GM10847 (cell line): ENCODE measurements around the gene XKR7.

ENCODE experiments used
- POLR2A ChIP-seq: IDR thresholded peaks from 2 replicates; pipeline ENCODE4 v1.6.1; 2011; ENCODE audit not compliant: insufficient read length; ENCODE audit errors: extremely low read depth

XKR7 gene

DNA sequence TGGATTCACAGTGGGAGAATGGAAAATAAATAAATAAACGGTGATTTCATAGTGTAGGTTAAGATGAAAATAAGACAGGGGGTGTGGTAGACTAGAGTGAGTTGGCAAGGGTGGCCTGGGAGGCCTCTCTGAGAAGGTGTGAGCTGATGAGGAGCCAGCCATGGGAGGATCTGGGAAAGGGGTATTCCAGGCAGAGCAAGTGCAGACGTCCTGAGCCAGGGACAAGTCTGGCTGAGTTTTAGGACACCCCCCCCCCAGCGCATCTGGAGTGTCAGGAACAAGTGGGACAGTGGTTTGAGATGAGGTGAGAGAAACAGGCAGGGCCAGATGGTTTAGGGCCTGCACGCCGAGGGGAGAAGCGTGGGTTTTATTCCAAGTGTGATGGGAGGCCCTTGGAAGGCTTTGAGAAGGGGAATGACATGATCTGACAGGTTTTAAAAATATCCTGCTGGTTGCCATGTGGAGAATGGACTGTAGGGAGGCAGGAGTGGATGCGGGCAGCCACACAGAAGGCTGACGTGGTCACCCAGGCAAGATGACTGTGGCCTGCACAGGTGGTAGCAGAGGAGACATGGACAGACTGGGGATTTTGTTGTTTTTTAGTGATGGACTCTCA, 21.2 kb downstream of the XKR7 start:
- TF ChIP-seq POLR2A = no peak

DNA sequence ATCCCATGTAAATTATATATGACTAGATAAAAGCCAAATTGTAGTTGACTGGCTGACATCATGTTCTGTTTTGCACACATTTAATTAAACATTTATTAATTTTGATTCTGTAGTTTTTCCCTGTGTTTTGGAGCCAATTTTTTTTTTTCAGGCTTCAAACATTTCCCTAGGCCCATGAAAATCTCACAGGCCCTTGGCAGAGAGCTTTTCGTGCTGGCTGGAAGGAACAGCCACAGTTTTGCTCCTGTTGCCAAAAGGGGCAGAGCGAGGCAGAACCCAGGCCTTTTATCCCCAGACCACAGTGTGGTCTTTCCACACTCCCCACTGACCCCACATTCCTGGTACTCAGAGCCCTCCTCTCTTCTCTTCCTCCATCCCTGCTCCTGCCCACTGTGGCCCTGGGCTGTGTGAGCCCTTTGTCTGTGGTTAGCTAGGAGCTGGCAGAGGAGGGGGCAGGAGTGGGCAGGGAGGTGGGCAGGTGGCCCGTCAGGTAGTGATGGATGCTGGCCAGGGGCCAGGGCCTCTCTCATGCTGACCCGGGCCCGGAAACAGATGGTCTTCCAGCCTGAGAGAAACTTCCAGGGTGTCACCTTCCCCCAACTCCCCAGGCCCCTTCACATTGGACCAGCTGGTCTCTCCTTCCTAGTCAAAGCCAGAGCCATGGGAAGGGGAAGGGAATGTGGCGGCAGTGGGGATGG, 22.8 kb downstream of the XKR7 start:
- no peak for TF ChIP-seq POLR2A

- no peak for TF ChIP-seq POLR2A
Measured at GRCh38 chr20:31991339-31991705, 23.4 kb downstream of the XKR7 start.

DNA sequence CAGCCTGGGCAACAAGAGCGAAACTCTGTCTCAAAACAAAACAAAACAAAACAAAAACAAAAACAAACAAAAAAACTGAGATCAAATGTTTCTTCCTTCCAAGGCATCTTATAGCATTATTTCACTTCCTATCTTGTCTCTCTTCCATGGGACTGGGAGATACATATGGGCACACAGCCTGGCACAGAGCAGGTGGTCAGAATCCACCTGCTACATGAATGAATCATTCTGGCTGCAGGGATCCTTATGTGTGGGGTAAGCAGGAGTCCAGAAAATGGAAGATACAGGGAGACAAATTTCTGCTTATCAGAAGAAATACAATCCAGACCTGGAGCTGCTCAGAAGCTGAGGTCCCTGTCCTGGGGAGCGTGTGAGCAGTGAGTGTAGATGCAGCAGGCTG, 24.1 kb downstream of the XKR7 start:
- TF ChIP-seq POLR2A = no peak

DNA sequence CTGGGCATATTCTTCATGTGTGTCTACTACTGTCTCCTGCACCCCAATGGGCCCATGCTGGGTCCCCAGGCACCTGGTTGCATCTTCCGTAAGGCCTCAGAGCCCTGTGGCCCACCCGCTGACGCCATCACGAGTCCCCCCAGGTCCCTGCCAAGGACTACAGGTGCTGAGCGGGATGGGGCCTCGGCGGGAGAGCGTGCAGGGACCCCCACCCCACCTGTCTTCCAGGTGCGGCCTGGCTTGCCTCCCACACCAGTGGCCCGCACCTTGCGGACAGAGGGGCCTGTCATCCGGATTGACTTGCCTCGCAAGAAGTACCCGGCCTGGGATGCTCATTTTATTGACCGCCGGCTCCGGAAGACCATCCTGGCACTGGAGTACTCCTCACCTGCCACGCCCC, 29.0 kb downstream of the XKR7 start:
- no peak for TF ChIP-seq POLR2A

DNA sequence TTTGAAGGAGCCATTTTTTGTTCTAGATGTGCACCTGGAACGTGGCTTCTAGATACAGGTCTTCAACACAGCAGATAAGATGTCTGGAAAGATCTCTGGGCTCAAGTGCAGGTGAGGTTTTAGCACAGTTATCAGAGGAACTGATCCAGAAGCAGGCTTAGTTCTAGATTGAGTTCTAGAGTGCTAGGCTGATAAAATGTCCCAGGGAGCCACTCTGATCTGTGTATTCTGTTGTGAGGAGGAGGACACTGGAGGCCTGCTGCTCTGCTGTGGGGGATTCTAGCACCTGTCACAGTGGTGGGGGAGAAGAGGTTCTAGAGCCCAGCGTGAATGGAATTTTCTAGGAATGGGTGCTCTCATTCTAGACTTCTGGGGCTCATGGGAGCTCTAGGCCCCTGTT, 30.3 kb downstream of the XKR7 start:
- TF ChIP-seq POLR2A = no peak

GRCh38 chr20:32003325-32003724, 35.4 kb downstream of the XKR7 start:
- TF ChIP-seq POLR2A = no peak

DNA sequence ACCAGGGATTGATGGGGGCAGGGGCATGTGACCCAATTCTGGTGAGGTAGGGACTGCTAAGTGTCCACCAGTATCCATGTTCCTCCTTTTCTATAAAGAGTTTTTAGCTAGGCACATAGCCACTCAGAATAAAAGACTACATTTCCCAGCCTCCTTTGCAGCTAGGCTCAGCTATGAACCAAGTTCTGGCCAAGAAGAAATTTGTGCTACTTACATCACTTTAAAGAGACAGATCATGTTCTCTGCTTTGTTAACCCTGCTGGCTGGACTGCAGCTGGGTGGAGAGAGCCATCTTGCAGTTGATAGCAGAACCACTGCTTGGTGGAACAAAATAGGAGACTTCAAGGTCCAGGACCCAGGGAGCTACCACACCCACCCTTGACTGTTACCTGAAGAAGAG, 37.0 kb downstream of the XKR7 start:
- no peak for TF ChIP-seq POLR2A

DNA sequence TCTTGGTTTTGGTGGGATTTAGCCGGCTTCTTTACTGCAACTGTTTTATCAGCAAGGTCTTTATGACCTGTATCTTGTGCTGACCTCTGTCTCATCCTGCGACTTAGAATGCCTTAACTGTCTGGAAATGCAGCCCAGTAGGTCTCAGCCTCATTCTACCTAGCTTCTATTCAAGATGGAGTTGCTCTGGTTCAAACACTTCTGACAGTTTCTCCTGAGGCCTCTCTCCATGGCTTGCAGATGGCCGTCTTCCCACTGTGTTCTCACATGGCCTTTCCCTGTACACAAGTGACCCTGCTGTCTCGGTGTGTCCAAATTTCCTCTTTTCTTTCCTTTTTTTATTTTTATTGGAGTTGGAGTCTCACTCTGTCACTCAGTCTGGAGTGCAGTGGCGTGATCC, 38.1 kb downstream of the XKR7 start:
- TF ChIP-seq POLR2A = no peak

- no peak for TF ChIP-seq POLR2A
Measured at GRCh38 chr20:32006841-32007786, 39.2 kb downstream of the XKR7 start.

GRCh38 chr20:32007787-32008616, 40.1 kb downstream of the XKR7 start:
- no peak for TF ChIP-seq POLR2A

- no peak for TF ChIP-seq POLR2A
Measured at GRCh38 chr20:32009564-32009963, 41.6 kb downstream of the XKR7 start.

DNA sequence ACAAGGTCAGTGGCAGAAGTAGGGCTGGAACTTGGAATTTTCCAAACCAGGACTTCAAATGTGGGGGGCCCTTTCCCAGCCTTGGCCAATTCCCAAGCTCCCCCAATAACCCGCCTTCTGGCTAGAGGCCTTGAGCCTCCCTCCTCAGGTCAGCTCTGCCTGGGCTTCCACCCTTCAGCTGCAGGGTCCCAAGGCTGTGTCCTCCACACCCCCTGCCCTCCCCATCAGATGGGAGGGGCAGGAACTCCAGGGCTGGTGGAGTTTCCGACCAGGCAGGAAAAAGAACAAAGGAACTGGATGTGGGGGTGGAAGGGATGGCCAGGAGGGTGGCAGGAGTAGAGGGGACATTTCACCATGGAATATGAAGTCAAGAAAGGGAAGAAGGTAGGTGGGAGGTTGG, 42.1 kb downstream of the XKR7 start, which contains the start of gene CCM2L:
Gene CCM2L (plus strand): TSS at position 338 of the 400 bp plus-strand sequence. CDS start 17 bp downstream, at position 355.
- TF ChIP-seq POLR2A = no peak

DNA sequence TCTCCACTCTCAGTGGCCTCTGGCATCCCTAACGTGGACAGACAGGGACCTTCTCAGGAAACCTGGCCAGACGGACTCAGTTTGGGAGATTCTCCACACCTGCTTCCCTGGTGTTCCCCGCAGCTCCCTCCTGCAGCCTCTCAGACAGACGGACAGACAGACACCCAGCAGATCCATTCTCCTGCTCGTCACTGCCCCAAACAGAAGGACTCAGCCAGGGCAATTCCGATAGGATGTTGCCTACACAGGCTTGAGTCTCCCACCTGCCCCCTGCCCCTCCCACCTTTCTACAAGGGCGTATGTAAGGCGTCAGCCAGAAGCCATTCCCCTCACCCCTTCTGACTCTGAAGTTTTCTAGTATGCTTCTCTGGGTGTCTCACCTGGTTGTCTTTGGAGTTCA, 42.7 kb downstream of the XKR7 start:
- no peak for TF ChIP-seq POLR2A

GRCh38 chr20:32012159-32012688, 44.3 kb downstream of the XKR7 start:
- no peak for TF ChIP-seq POLR2A
